Stimulated activated CD8-positive, alpha-beta memory T cell treated with anti-CD3 and anti-CD28 coated beads, Interleukin-7, amount 100 ng/mL, for 1 hour (primary cell): ENCODE results near the gene KIF26A.

Source experiments
- DNase-seq, 2 donors: peaks; one replicate each; pipeline ENCODE4 v3.0.0-alpha.2; 2020; ENCODE audit warnings: low read depth in 2 of 2

KIF26A gene

GRCh38 chr14:104112609-104113571, 25.5 kb upstream of the KIF26A start:
- no peak for DNase-seq

GRCh38 chr14:104113631-104114420, 24.6 kb upstream of the KIF26A start:
- no peak for DNase-seq

GRCh38 chr14:104114421-104115130, 23.8 kb upstream of the KIF26A start:
- DNase-seq = no peak

GRCh38 chr14:104115131-104115600, 23.2 kb upstream of the KIF26A start:
- DNase-seq = no peak

- no peak for DNase-seq
Observed at GRCh38 chr14:104115691-104116287, 22.6 kb upstream of the KIF26A start.

- DNase-seq = no peak
Observed at GRCh38 chr14:104116288-104116755, 22.1 kb upstream of the KIF26A start.

- no peak for DNase-seq
Observed at GRCh38 chr14:104116756-104117340, 21.5 kb upstream of the KIF26A start.

GRCh38 chr14:104117341-104118005, 20.9 kb upstream of the KIF26A start:
- no peak for DNase-seq

GRCh38 chr14:104118006-104118844, 20.2 kb upstream of the KIF26A start:
- DNase-seq = no peak

GRCh38 chr14:104119119-104119487, 19.3 kb upstream of the KIF26A start:
- DNase-seq = no peak

- no peak for DNase-seq
Observed at GRCh38 chr14:104119488-104120251, 18.7 kb upstream of the KIF26A start.

GRCh38 chr14:104120281-104120741, 18.1 kb upstream of the KIF26A start:
- DNase-seq = no peak

GRCh38 chr14:104121142-104121541, 17.2 kb upstream of the KIF26A start:
- no peak for DNase-seq

- DNase-seq = no peak
Observed at GRCh38 chr14:104123879-104124278, 14.5 kb upstream of the KIF26A start.

- DNase-seq = no peak
Observed at GRCh38 chr14:104125011-104125410, 13.4 kb upstream of the KIF26A start.

- DNase-seq = no peak
Observed at GRCh38 chr14:104126753-104127152, 11.6 kb upstream of the KIF26A start.

- no peak for DNase-seq
Observed at GRCh38 chr14:104128981-104129380, 9.4 kb upstream of the KIF26A start.

- no peak for DNase-seq
Observed at GRCh38 chr14:104129556-104129955, 8.8 kb upstream of the KIF26A start.
